HTERT RPE-1 (cell line): Measurements from ENCODE around the gene OOSP3.
"Not testable (repeated sequence)": the region's sequence is repeated elsewhere in the genome, so short reads cannot be mapped to it uniquely, and the experiment has no call there.

Experiments
- in situ Hi-C: fragments of 300-500 bp; cut with MboI; formaldehyde crosslinking; loops from 4 replicates; pipeline ENCODE4 v1.14.3; 2020; ENCODE audit warnings: low sequenced_read_pairs

The OOSP3 gene, protein sequence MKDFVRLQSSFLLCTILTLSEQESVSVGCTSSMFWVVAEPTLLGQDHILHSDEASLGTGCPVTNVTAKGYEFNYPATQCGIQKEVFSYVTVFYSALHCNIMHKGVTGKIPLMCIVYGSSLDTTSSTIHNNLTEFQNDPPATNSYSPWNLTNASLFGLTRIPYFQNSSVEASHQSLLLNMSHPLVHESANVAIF

DNA sequence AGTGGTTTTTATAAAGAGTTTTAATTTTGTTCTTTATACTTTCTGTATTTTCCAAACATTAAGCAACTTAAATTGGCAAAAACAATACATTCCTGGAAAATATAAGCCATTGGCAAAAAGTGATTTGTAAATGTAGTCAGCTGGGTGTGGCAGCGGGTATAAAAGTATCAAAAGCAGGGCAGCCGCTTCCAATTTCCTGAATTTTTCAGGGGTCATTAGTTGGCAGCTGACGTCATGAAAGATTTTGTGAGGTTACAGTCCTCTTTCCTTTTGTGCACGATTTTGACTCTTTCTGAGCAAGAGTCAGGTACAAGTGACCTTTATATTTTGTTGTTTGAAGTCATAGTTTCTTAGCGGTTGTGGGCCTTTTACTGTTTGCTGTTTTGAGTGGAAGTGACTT lies at the start of gene OOSP3:
Gene OOSP3, plus strand, starts transcription at position 208 of the 400 bp plus-strand sequence. Its CDS starts 27 bp downstream, at position 235.
- in situ Hi-C loops, result no loop called here

- in situ Hi-C loops, result no loop called here
Measured at GRCh38 chr11:59829358-59829757, 49.2 kb upstream of the OOSP3 start.

DNA sequence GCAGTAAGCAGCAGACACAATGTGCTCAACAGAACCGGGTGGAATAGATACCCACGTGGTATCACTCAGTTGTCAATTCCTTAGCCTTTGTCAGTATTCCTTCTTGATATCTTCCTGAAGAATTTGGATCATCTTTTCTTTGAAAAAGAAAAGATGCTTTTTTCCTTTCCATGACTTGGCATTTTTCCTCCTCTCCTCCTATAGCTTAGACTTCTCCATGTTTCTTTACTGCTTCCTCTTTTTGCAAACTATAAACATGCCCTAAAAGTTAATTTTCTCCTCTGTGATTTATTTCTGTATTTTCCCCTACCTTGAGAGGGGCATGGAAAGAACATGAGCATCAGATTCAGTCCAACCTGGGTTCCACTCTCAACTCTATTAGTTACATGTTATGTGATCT lies 45.0 kb upstream of the OOSP3 start:
- in situ Hi-C loops, result no loop called here

DNA sequence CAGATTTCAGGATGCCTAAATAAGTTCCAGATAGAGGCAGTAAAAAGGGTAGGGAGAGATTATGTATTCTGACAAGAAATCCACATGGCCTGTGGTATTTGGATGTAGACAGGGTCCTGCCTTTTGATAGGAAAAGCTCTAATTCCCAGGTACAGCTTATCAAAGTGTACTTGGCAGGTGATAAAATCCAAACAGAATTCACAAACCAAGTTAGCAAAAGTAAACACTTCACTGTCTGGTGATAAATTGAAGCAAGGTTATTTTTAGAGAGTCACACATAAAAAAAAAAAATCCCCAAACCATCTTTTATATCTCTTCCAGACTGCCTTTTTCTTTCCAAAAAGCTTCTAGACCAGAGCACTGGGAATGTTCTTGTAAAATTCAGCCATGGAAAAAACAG lies 39.0 kb upstream of the OOSP3 start:
- in situ Hi-C loops, result no loop called here

DNA sequence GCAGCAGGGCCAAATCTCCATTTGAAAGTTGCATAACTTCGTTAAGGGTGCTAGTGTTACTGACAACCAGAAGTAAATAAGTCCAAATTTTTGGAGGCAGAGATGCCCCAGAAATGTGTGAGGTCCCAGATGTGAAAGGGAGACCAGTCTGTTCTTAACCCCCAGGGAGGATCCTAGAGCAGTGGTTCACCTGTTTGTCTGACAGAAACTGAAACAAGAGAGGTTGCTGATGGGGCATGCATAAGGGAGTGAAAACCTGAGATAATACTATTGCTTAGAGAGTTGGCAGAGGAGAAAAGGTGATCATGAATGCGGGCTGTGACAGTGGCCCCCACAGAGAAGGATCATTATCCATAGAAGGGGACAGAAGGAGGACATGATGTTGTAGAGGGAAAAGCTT lies 37.1 kb upstream of the OOSP3 start:
- in situ Hi-C loops, result no loop called here

- in situ Hi-C loops, result no loop called here
Measured at GRCh38 chr11:59842316-59842715, 36.3 kb upstream of the OOSP3 start.

- in situ Hi-C loops, result no loop called here
Measured at GRCh38 chr11:59845399-59845798, 33.2 kb upstream of the OOSP3 start, which contains the start of gene CBLIF. Gene CBLIF, minus strand, starts transcription at chr11:59845499. Its CDS starts 46 bp downstream, at chr11:59845453.

DNA sequence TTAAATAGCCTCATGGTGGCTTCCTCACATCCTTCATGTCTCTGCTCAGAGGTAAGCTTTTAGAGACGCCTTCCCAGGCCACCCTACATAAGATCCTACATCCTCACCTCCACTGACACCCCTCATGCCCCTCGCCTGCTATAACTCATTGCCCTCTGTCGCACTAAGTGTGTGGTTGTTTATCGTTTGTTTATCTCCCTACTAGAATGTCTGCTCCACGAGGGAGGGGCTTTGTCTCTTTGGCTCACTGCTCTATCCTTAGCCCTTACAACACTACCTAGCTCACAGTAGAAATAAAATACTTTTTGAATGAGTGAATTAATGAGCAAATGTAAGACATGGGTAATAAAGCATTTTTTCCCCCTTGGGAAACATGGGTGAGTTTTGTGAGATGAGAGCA lies 32.0 kb upstream of the OOSP3 start:
- in situ Hi-C loops, result no loop called here

DNA sequence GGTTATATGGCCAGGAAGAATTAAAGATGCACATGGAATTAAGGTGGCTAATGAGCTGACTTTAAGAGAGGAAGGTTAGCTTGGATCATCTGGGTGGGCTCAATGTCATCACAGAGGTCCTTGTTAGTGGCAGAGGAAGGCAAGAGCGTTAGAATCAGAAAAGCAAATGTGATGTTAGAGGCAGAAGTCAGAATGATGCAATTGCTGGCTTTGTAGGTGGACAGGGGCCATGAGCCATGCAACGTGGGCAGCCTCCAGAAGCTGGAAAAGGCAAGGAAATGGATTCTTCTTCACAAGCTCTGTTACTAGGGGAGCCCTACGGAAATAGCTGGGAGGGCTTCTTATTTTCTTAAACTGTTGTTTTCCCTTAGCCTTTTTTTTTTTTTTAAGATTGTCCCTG lies 31.0 kb upstream of the OOSP3 start:
- in situ Hi-C loops, result no loop called here

DNA sequence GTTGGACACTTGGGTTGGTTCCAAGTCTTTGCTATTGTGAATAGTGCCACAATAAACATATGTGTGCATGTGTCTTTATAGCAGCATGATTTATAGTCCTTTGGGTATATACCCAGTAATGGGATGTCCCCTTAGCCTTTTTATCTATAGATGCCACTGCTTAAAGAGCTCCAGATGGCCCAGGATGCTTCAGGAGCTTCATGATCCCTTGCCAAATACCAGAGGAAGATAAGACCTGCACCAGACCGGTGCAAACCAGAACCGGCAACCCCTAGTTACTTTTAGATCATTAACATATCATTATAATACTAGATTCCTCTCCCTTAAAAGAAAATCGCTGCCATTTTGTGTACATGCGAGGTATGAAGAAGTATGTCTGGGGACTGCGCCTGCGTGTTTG lies 30.1 kb upstream of the OOSP3 start:
- in situ Hi-C loops, result not testable (repeated sequence)

DNA sequence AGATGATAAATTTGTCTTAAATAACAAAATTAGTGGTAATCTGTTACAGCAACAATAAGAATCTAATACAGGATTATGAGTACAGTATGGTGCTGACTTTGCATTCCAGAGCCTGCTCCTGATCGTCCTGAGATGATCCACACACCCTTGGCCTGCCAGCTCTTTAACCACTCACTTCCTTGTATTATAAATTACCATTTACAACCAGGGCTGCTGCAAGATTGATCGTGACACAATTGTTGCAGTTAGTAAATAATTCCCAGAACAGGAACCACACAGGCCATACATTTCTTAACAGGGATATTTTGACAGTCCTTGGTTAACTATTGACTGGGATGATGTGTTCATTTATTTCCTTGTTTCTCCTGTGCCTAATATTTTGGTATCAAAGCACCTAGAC lies 29.5 kb upstream of the OOSP3 start:
- in situ Hi-C loops, result no loop called here

- in situ Hi-C loops, result not testable (repeated sequence)
Measured at GRCh38 chr11:59849551-59849950, 29.0 kb upstream of the OOSP3 start.

DNA sequence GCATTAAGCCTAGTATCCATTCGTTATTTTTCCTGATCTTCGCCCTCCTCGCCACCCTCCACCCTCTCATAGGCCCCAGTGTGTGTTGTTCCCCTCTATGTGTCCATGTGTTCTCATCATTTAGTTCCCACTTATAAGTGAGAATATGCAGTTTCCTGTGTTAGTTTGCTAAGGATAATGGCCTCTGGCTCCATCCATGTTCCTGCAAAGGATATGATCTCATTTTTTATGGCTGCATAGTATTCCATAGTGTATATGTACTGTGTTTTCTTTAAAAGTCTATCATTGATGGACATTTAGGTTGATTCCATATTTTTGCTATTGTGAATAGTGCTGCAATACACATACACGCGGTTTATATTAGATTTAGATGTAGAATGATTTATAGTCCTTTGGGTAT lies 27.2 kb upstream of the OOSP3 start:
- in situ Hi-C loops, result not testable (repeated sequence)

- in situ Hi-C loops, result no loop called here
Measured at GRCh38 chr11:59854871-59855270, 23.7 kb upstream of the OOSP3 start.

GRCh38 chr11:59857439-59858434 lies 20.8 kb upstream of the OOSP3 start:
- in situ Hi-C loops, result no loop called here

GRCh38 chr11:59859673-59860072 lies 18.9 kb upstream of the OOSP3 start:
- in situ Hi-C loops, result no loop called here

DNA sequence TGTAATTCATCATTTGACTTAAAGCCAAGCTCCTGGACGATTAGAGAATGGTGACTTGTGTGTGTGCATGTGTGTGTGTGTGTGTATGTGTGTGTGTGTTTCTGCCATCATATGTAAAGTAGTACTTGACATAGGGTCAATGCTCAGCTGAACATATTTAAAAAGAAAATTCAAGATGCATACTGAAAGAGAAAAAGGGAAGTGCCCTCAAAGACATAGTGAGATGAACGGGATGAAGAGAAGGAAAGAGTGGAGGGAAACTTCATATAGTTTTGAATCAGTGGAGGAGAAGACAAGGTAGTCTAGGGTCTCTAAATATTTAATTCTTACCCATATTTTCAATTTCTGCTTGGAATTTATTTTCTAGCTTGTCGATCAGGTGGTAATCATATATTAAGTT lies 16.3 kb upstream of the OOSP3 start:
- in situ Hi-C loops, result no loop called here

DNA sequence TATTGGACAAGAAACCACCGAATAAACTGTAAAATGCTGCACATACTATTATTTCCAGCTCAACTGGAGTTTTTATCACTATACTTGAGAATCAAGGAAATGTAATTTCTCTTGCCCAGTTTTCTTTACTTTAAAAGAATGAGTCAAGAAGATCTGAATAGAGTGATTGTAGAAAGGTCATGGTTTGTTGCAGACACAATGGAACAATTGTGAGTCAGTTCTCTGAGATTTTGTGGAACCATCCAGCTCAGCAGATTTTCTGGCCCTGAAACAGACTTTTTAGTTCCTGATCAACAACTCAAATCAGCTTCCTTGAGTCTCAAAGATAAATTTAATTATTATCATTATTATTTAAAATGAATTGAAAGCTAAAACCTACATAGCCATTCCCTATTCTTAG lies 13.6 kb upstream of the OOSP3 start:
- in situ Hi-C loops, result no loop called here

DNA sequence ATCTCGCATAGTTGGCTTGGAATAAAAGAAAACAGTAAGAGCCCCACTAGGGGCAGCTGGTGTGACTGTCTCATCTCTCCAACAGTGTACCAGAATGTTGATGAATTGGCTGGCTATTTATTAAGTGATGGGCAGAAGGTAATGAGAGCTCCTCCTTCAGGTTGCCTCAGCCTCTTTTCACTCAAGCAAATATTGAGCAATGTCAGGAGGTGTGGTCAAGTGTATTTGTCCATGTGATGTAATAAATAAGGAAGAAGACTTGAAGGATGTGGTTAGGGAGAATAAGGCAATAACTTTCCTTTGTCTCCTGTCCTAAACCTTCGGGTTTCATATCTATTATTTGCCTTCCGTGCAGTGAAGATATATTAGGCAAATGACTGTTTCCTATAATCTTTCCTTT lies 12.2 kb upstream of the OOSP3 start, which contains the start of gene TCN1:
Gene TCN1, minus strand, starts transcription at position 91 of the 400 bp plus-strand sequence. Its CDS starts 17 bp downstream, at position 74.
- in situ Hi-C loops, result no loop called here

GRCh38 chr11:59866836-59867235 lies 11.7 kb upstream of the OOSP3 start:
- in situ Hi-C loops, result no loop called here

- in situ Hi-C loops, result no loop called here
Measured at GRCh38 chr11:59867946-59868345, 10.6 kb upstream of the OOSP3 start.

DNA sequence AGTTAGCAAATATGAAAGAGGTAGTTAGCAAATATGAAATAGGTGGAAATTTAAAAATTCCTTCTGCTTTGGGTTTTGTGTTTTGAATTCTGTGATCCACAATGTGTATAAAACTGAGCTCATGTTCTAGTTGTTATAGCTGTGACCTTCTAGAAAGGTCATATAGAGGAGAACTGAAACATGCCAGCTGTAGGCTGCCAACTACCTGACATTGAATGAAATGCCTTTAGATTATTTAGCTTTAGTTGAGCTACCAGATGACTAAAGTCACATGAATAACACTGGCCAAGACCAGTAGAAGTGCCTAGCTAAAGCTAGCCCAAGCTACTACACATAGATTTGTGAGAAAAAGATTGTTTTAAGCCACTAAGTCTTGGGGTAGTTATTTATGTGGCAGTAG lies 6.5 kb upstream of the OOSP3 start:
- in situ Hi-C loops, result no loop called here
